K562 (cell line): ENCODE measurements around the gene MPC2. TPM values are rescaled to one million over a fixed set of nuclear protein-coding genes. Genes with fewer than 3 reads are reported as not detected.

Experiments
- ARHGAP35 ChIP-seq: fragments of 450-650 bp; IDR thresholded peaks from 2 replicates; pipeline ENCODE4 v1.6.1; 2018; ENCODE audit not compliant: partially characterized antibody
- ARNT ChIP-seq, 2 experiments: fragments of 450-650 bp; IDR thresholded peaks; 2 replicates each; pipeline ENCODE4 v1.6.1; 2016; ENCODE audit warnings: mild to moderate bottlenecking in 1 of 2
- BRD4 ChIP-seq: fragments of 200-600 bp; sonication (generic); IDR thresholded peaks from 2 replicates; pipeline ENCODE4 v1.6.1; 2017; ENCODE audit warnings: inconsistent platforms
- CBFA2T3 ChIP-seq: fragments of 450-650 bp; IDR thresholded peaks from 2 replicates; pipeline ENCODE4 v1.6.1; 2017
- ERF ChIP-seq: fragments of 450-650 bp; formaldehyde crosslinking; IDR thresholded peaks from 2 replicates; pipeline ENCODE4 v1.4.0; 2020; ENCODE audit warnings: mild to moderate bottlenecking, mixed read lengths
- FOXO4 ChIP-seq: fragments of 450-650 bp; formaldehyde crosslinking; IDR thresholded peaks from 2 replicates; pipeline ENCODE4 v1.4.0; 2020; ENCODE audit warnings: mild to moderate bottlenecking, moderate library complexity
- GABPB2 ChIP-seq: fragments of 250-450 bp; sonication (Bioruptor Pico); conservative IDR thresholded peaks from 2 replicates; pipeline ENCODE4 v1.5.1; 2021; ENCODE audit warnings: mild to moderate bottlenecking
- JUNB ChIP-seq: fragments of 450-650 bp; formaldehyde crosslinking; conservative IDR thresholded peaks from 2 replicates; pipeline ENCODE4 v1.4.0; 2020; ENCODE audit warnings: mild to moderate bottlenecking
- KLF10 ChIP-seq: fragments of 250-450 bp; sonication (Bioruptor Pico); IDR thresholded peaks from 2 replicates; pipeline ENCODE4 v1.6.1; 2021; ENCODE audit warnings: matching md5 sums
- MTA1 ChIP-seq: fragments of 450-650 bp; IDR thresholded peaks from 2 replicates; pipeline ENCODE4 v1.6.1; 2017; ENCODE audit warnings: borderline replicate concordance
- NR0B1 ChIP-seq: fragments of 450-650 bp; IDR thresholded peaks from one replicate; pipeline ENCODE4 v1.6.1; 2018; ENCODE audit warnings: mild to moderate bottlenecking, moderate library complexity; ENCODE audit not compliant: partially characterized antibody
- PHF8 ChIP-seq: fragments of 200-600 bp; sonication (generic); IDR thresholded peaks from 2 replicates; pipeline ENCODE4 v1.6.1; 2012; ENCODE audit warnings: mixed run types, mild to moderate bottlenecking, inconsistent platforms, low read length, moderate library complexity, borderline replicate concordance
- POLR3G ChIP-seq: IDR thresholded peaks from 2 replicates; pipeline ENCODE4 v1.6.1; 2011; ENCODE audit not compliant: insufficient read length, insufficient replicate concordance; ENCODE audit errors: extremely low read depth
- SIN3B ChIP-seq: fragments of 450-650 bp; IDR thresholded peaks from 2 replicates; pipeline ENCODE4 v1.6.1; 2017; ENCODE audit warnings: low read depth, mild to moderate bottlenecking, moderate library complexity
- SMC3 ChIP-seq: conservative IDR thresholded peaks from 2 replicates; pipeline ENCODE4 v1.6.1; 2011; ENCODE audit warnings: low read depth, low read length, improper control_type of control experiment; ENCODE audit not compliant: insufficient read depth
- SRSF3 ChIP-seq: fragments of 200-400 bp; formaldehyde crosslinking; IDR thresholded peaks from 2 replicates; pipeline ENCODE4 v1.6.1; 2016; ENCODE audit warnings: mild to moderate bottlenecking, low read length, moderate library complexity; ENCODE audit not compliant: insufficient read depth
- TBP ChIP-seq: optimal IDR thresholded peaks from 2 replicates; pipeline ENCODE3; 2011; ENCODE audit warnings: low read depth, low read length, improper control_type of control experiment
- TEAD2 ChIP-seq: fragments of 450-650 bp; IDR thresholded peaks from 2 replicates; pipeline ENCODE4 v1.6.1; 2016; ENCODE audit warnings: missing genetic modification characterization, control low read depth, missing compliant biosample characterization
- U2AF2 ChIP-seq: fragments of 200-400 bp; formaldehyde crosslinking; optimal IDR thresholded peaks from 2 replicates; pipeline ENCODE3; 2017; ENCODE audit warnings: low read depth, mild to moderate bottlenecking, low read length
- ZBTB7A ChIP-seq: IDR thresholded peaks from 2 replicates; pipeline ENCODE4 v1.6.1; 2011; ENCODE audit warnings: low read depth, mild to moderate bottlenecking, low read length, moderate library complexity, borderline replicate concordance; ENCODE audit not compliant: control insufficient read depth
- ZFX ChIP-seq: sonication (generic); formaldehyde crosslinking; IDR thresholded peaks from 2 replicates; pipeline ENCODE4 v1.8.0; 2022; ENCODE audit warnings: mild to moderate bottlenecking, missing genetic modification reagents, moderate library complexity
- ZKSCAN1 ChIP-seq: fragments of 150-350 bp; IDR thresholded peaks from 2 replicates; pipeline ENCODE4 v1.6.1; 2016; ENCODE audit warnings: low read depth, low read length
- ZKSCAN3 ChIP-seq: fragments of 250-450 bp; sonication (Bioruptor Pico); IDR thresholded peaks from 2 replicates; pipeline ENCODE4 v1.4.0; 2020
- ZNF12 ChIP-seq: sonication (generic); formaldehyde crosslinking; IDR thresholded peaks from 2 replicates; pipeline ENCODE4 v1.4.0; 2020; ENCODE audit warnings: mild to moderate bottlenecking, missing genetic modification reagents
- ZNF347 ChIP-seq: fragments of 450-650 bp; formaldehyde crosslinking; IDR thresholded peaks from 2 replicates; pipeline ENCODE4 v1.4.0; 2020; ENCODE audit warnings: low read depth, mild to moderate bottlenecking, moderate library complexity
- ZNF57 ChIP-seq: fragments of 450-650 bp; formaldehyde crosslinking; IDR thresholded peaks from 2 replicates; pipeline ENCODE4 v1.4.0; 2020; ENCODE audit warnings: mild to moderate bottlenecking, moderate library complexity
- ZNF830 ChIP-seq: fragments of 250-450 bp; sonication (Bioruptor Pico); IDR thresholded peaks from 2 replicates; pipeline ENCODE4 v1.5.0; 2021; ENCODE audit warnings: mild to moderate bottlenecking
- ZSCAN32 ChIP-seq: fragments of 450-650 bp; formaldehyde crosslinking; IDR thresholded peaks from 2 replicates; pipeline ENCODE4 v1.4.0; 2020; ENCODE audit warnings: mild to moderate bottlenecking, moderate library complexity
- polyA plus RNA-seq, 8 experiments: library from polyadenylated mRNA; depleted of rRNA in 4 of 8; stranded (reverse) in 5 of 8; unstranded in 3 of 8; fragments of >200 nt; fragmentation: Nextera tagmentation in 2 of 8; fragmentation: Illumina TruSeq in 1 of 8; extraction: Ambion mirVana in 2 of 8; extraction: Trizol in 1 of 8; gene quantifications; 2 replicates each; pipeline versions ENCODE4 v1.2.1 to v1.2.3, GENCODE V29; 2011 to 2014; ENCODE audit warnings: inconsistent platforms in 1 of 8, missing spikeins in 1 of 8
- total RNA-seq, 7 experiments: library from RNA; depleted of rRNA in 6 of 7; stranded (reverse); fragments of >200 nt in 6 of 7; fragmentation: Illumina TruSeq in 2 of 7; extraction: Trizol in 2 of 7; gene quantifications; 2 replicates each; pipeline versions ENCODE4 v1.2.1 to v1.2.3, GENCODE V29; 2011 to 2021; ENCODE audit warnings: low replicate concordance in 1 of 7

The MPC2 gene
- total and polyA plus RNA-seq, 9 of the 15 experiments (the other 6 are each of a cell fraction or from before 2014, with no cell fraction given) = 70.7 to 179 (median 144) TPM

GRCh38 chr1:167936930-167937708 is at the start of gene MPC2 (continued):
- TF ChIP-seq MTA1 = peak; percentile 28
- TF ChIP-seq ZNF347 (CRISPR knock-in tag) = no peak
- no peak for TF ChIP-seq ERF (CRISPR knock-in tag)
- 0 out of 4 replicates have a peak, but pooled peaks of 1 of the 2 experiments have one; percentile 65 for TF ChIP-seq ARNT (IDR thresholded peaks at IDR 0.05)
- TF ChIP-seq ZKSCAN3 (CRISPR knock-in tag) = no peak
- TF ChIP-seq BRD4 = no peak; the same call in 1 of the 2 replicates
- no peak for TF ChIP-seq JUNB (CRISPR knock-in tag)
- no peak for TF ChIP-seq TEAD2
- no peak for TF ChIP-seq CBFA2T3
- no peak for TF ChIP-seq ZFX (CRISPR knock-in tag)
- 0 out of 2 replicates have a peak, but pooled peaks have one; percentile 9 for TF ChIP-seq SMC3
- no peak for TF ChIP-seq FOXO4 (CRISPR knock-in tag)
- TF ChIP-seq ARHGAP35 = no peak
- no peak for TF ChIP-seq POLR3G
- no peak for TF ChIP-seq U2AF2
- no peak for TF ChIP-seq NR0B1
- TF ChIP-seq ZSCAN32 = no peak
- TF ChIP-seq ZBTB7A = peak; percentile 92
- TF ChIP-seq ZNF12 = peak; percentile 82; the same call in 1 of the 2 replicates
- no peak for TF ChIP-seq ZNF57 (CRISPR knock-in tag)
- no peak for TF ChIP-seq KLF10 (CRISPR knock-in tag)
- TF ChIP-seq ZNF830 (CRISPR knock-in tag) = 0 out of 2 replicates have a peak, but pooled peaks have one; percentile 51
- TF ChIP-seq PHF8 = peak; percentile 56; the same call in 1 of the 2 replicates
- no peak for TF ChIP-seq ZKSCAN1
- peak; percentile 73 for TF ChIP-seq TBP
- no peak for TF ChIP-seq GABPB2 (CRISPR knock-in tag)
- TF ChIP-seq SIN3B = no peak
- no peak for TF ChIP-seq SRSF3
